Fibroblast of upper back skin (primary cell): ENCODE data around the gene RNFT1.
"Not testable (repeated sequence)": the region's sequence is repeated elsewhere in the genome, so short reads cannot be mapped to it uniquely, and the experiment has no call there.

Experiments
- DNase-seq: peaks from one replicate; pipeline ENCODE4 v3.0.0-alpha.2; 2013

Gene RNFT1

GRCh38 chr17:59920637-59921036 lies 43.9 kb downstream of the RNFT1 start:
- not testable (repeated sequence) for DNase-seq

GRCh38 chr17:59916446-59916845 lies 48.1 kb downstream of the RNFT1 start:
- DNase-seq, result no peak

DNA sequence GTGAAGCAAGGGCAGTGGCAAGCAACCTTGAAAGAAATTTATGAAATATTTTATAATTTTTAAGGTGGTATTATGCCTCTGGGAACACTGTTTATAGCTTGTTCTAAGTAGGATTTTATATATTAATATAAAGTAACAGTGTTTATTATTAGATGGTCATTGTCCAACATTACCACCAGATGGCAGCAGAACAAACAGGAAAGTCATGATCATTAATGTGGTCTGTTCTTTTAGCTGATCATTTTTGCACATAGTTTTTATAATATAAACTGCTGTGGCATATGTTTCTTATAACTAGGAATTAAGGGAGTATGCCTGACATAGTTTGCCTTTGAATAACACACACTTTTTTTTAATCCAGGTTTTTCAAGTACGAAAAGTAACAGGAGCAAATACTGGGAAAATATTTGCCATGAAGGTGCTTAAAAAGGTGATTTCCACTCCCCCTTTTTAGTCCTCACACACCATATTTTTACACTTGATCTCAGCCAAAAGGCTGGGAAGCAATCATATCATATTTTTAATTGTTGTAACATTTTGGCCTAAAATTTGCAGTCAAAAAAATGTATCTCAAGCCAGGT lies 50.2 kb downstream of the RNFT1 start:
- peak; percentile 54 for DNase-seq

GRCh38 chr17:59907467-59907866 lies 57.1 kb downstream of the RNFT1 start:
- DNase-seq, result no peak

- no peak for DNase-seq
Observed at GRCh38 chr17:59903455-59903854, 61.1 kb downstream of the RNFT1 start.
